Stimulated activated CD8-positive, alpha-beta memory T cell treated with anti-CD3 and anti-CD28 coated beads, Interleukin-12 subunit alpha, Interleukin-12 subunit beta, amount 100 ng/mL, for 24 hours (primary cell): Measurements from ENCODE around the gene EML5.
"Not testable (repeated sequence)": the region's sequence is repeated elsewhere in the genome, so short reads cannot be mapped to it uniquely, and the experiment has no call there.

Source experiments
- DNase-seq: peaks from one replicate; pipeline ENCODE4 v3.0.0-alpha.2; 2020; ENCODE audit errors: extremely low read depth

The EML5 gene

GRCh38 chr14:88792473-88793258, at the start of gene EML5:
Gene EML5, minus strand, starts transcription at chr14:88792953. Its CDS starts 450 bp downstream, at chr14:88792503.
- DNase-seq = peak; percentile 61

GRCh38 chr14:88842414-88842813, 49.7 kb upstream of the EML5 start:
- DNase-seq = no peak

GRCh38 chr14:88841741-88842140, 49.0 kb upstream of the EML5 start:
- no peak for DNase-seq

- DNase-seq = no peak
These were observed 48.2 kb upstream of the EML5 start for GRCh38 chr14:88840926-88841325.

- no peak for DNase-seq
These were observed 45.3 kb upstream of the EML5 start for GRCh38 chr14:88838015-88838414.

GRCh38 chr14:88837495-88837894, 44.7 kb upstream of the EML5 start:
- DNase-seq = no peak

GRCh38 chr14:88835661-88836060, 42.9 kb upstream of the EML5 start:
- DNase-seq = no peak

- no peak for DNase-seq
These were observed 42.2 kb upstream of the EML5 start for GRCh38 chr14:88834883-88835431.

GRCh38 chr14:88831284-88831683, 38.5 kb upstream of the EML5 start:
- no peak for DNase-seq

- DNase-seq = no peak
These were observed 37.0 kb upstream of the EML5 start for GRCh38 chr14:88829685-88830302.

- no peak for DNase-seq
These were observed 36.4 kb upstream of the EML5 start for GRCh38 chr14:88829188-88829587.

- DNase-seq = no peak
These were observed 32.8 kb upstream of the EML5 start for GRCh38 chr14:88825503-88825902.

GRCh38 chr14:88825078-88825458, 32.3 kb upstream of the EML5 start:
- no peak for DNase-seq

- peak; percentile 64 for DNase-seq
These were observed 31.7 kb upstream of the EML5 start, which contains the start of gene TTC8 for GRCh38 chr14:88824314-88825077. Gene TTC8, plus strand, starts transcription at chr14:88824651. Its CDS starts 57 bp downstream, at chr14:88824708.

GRCh38 chr14:88823968-88824313, 31.2 kb upstream of the EML5 start:
- no peak for DNase-seq

GRCh38 chr14:88821888-88822287, 29.1 kb upstream of the EML5 start:
- DNase-seq = no peak

- DNase-seq = no peak
These were observed 28.6 kb upstream of the EML5 start for GRCh38 chr14:88821378-88821777.

GRCh38 chr14:88819674-88820073, 26.9 kb upstream of the EML5 start:
- DNase-seq = not testable (repeated sequence)

- no peak for DNase-seq
These were observed 25.3 kb upstream of the EML5 start for GRCh38 chr14:88818018-88818417.

GRCh38 chr14:88815980-88816379, 23.2 kb upstream of the EML5 start:
- no peak for DNase-seq

GRCh38 chr14:88808359-88808758, 15.6 kb upstream of the EML5 start:
- no peak for DNase-seq

- DNase-seq = no peak
These were observed 11.7 kb upstream of the EML5 start for GRCh38 chr14:88804477-88804876.
